Adipocyte (in vitro differentiated cells): ENCODE measurements around the gene TRABD.

Experiments
- DNase-seq: peaks from one replicate; pipeline ENCODE4 v3.0.0-alpha.2; 2015; ENCODE audit warnings: low read depth
- H3K27me3 ChIP-seq: replicated peaks from 2 replicates; pipeline ENCODE4 v1.7.0; 2013; ENCODE audit warnings: mild to moderate bottlenecking, low read length, moderate library complexity; ENCODE audit not compliant: control insufficient read depth, insufficient read depth
- H3K36me3 ChIP-seq: 2 replicates; pipeline ENCODE4 v1.7.0; 2013; ENCODE audit warnings: low read length, mild to moderate bottlenecking, moderate library complexity; ENCODE audit not compliant: control insufficient read depth, insufficient read depth, severe bottlenecking
- H3K4me1 ChIP-seq: 2 replicates; pipeline ENCODE4 v1.7.0; 2013; ENCODE audit warnings: mild to moderate bottlenecking, low read length, moderate library complexity; ENCODE audit not compliant: control insufficient read depth, insufficient read depth
- H3K4me3 ChIP-seq: 2 replicates; pipeline ENCODE4 v1.7.0; 2013; ENCODE audit warnings: mild to moderate bottlenecking, low read length, moderate library complexity
- H3K9ac ChIP-seq: 2 replicates; pipeline ENCODE4 v1.7.0; 2013; ENCODE audit warnings: mild to moderate bottlenecking, low read length, moderate library complexity
- H3K9me3 ChIP-seq: 2 replicates; pipeline ENCODE4 v1.7.0; 2013; ENCODE audit warnings: mild to moderate bottlenecking, low read length, moderate library complexity; ENCODE audit not compliant: control insufficient read depth

TRABD gene

DNA sequence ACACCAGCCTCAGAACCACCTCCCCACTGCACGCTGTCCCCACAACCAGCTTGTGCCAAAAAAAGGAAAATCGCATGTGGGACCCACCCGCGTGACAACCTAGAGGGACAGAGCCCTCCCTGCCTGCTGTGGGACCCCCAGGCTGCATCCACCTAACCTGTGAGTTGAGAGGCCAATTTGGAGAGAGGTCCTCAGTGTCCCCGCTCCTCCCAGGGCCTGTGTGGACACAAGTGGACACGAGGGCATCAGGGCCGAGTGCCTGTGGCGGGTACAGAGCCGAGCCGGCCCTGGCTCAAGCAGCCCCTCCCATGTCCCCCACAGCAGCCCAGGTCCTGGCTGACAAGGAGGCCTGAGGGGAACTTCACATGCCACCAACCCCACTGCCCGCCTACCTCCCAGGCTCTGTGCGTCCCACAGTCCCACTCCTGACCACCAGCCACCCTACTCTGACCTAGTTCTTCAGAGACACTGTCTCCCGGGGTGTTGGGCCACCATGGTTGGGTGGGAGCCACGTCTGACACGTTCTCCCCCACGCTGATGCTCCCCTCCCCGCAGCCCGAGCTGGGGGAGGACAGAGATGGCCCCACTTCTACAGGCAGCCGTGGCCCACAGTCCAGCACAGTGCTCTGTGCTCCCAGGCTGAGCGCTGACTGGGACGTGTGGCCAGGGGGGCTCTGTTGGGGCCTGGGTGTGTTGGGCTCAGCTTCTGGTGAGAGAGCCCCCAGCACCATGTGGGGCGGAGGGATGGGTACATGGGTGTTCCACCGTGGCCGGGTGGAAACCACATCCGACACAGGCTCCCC lies 34.3 kb downstream of the TRABD start:
- no peak overlapping the region for H3K4me3 ChIP-seq
- no peaks in the 10 kb centered on the region for H3K4me1 ChIP-seq
- H3K9me3 ChIP-seq: no peaks in the 10 kb centered on the region
- H3K9ac ChIP-seq: no peak overlapping the region
- no peak for DNase-seq
- H3K27me3 ChIP-seq: no peaks in the 10 kb centered on the region
- peaks cover 84% of the 10 kb centered on the region for H3K36me3 ChIP-seq

DNA sequence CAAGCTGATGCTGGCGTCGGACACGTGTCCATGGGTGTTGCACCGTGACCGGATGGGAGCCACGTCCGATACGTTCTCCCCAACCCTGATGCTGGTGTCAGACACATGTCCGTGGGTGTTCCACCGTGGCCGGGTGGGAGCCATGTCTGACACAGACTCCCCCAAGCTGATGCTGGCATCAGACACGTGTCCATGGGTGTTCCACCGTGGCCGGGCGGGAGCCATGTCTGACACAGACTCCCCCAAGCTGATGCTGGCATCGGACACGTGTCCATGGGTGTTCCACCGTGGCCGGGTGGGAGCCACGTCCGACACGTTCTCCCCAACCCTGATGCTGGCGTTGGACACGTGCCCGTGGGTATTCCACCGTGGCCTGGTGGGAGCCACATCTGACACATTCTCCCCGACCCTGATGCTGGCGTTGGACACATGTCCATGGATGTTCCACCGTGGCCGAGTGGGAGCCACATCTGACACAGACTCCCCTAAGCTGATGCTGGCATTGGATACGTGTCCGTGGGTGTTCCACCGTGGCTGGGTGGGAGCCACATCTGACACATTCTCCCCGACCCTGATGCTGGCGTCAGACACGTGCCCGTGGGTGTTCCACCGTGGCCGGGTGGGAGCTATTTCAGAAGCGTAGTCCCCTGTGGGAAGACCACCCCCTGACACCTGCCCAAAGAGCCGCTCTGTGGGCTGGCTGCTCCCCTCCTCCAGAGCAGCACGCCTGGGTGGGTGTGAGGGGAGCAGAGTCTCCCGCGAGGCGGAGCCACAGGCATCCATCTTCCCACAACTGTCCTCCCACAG lies 35.1 kb downstream of the TRABD start:
- Histone ChIP-seq H3K4me1 (no peaks in the 10 kb centered on the region), H3K4me3 (no peak overlapping the region), H3K9me3 (no peaks in the 10 kb centered on the region), H3K9ac (no peak overlapping the region), H3K27me3 (no peaks in the 10 kb centered on the region), H3K36me3 (peaks cover 85% of the 10 kb centered on the region)
- no peak for DNase-seq

DNA sequence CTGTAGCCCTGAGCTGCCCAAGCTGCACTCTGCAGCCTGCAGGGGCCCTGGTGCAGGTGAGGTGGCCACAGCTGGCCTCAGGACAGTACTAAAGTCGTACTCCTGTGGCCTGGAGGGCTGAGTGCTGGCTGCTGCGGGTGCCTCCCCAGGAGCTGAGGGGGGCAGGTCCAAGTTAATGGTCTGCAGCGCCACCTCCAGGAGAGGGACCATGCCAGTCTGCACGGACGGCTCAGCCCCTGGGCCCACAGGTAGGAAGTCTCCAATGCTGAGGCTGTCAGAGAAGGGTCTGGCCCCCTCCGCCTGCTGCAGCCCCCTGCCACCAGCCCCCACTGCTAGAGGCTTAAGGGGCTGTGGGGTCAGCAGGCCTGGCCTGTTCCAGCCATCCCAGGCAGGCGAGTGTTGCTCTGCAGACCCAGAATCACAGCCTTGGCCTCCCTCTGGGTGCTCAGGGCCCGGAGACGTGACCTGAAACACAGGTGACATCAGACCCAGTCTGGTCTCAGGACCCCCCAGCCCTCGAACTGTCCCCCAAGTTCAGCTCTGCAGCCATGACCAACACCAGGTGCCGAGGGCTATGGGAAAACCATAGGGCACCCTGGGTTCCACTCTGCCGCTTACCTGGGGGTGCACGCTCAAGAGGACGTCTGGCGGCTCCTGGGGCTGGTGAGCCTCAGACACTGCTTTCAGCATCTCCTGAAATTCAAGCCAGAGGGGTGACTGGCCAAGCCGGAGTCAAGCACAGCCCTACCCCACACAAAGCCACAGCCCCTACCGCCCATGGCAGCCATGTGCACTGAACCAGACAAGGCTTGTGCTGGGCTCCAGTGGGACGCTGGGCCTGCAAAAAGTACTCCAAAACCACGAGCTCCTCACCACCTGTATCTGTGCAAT lies 35.9 kb downstream of the TRABD start:
- Histone ChIP-seq H3K9me3 (no peaks in the 10 kb centered on the region), H3K36me3 (peaks cover 82% of the 10 kb centered on the region), H3K27me3 (no peaks in the 10 kb centered on the region), H3K4me3 (no peak overlapping the region), H3K4me1 (no peaks in the 10 kb centered on the region), H3K9ac (no peak overlapping the region)
- DNase-seq: no peak

DNA sequence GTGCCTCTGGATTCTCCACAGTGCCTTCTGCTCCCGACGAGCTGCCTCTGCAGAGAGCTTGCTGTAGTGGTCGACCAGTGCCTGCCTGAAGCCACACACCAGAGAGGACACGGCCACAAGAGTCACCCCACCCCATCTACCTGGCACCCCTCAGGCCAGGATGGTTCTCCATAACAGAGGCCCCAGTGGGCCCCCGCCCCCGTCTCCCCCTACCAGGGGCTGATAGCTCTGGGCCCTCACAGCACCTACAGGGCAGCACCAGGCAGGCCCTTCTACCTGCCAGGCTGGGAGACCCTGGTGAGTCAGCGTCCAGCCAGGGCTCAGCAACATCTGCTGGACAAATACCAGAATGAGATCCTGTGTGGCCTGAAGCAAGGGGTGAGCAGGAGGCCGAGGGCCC lies 36.8 kb downstream of the TRABD start:
- H3K4me3 ChIP-seq: no peak overlapping the region
- DNase-seq: no peak
- no peaks in the 10 kb centered on the region for H3K9me3 ChIP-seq
- H3K4me1 ChIP-seq: no peaks in the 10 kb centered on the region
- peaks cover 81% of the 10 kb centered on the region for H3K36me3 ChIP-seq
- H3K9ac ChIP-seq: no peak overlapping the region
- H3K27me3 ChIP-seq: no peaks in the 10 kb centered on the region

DNA sequence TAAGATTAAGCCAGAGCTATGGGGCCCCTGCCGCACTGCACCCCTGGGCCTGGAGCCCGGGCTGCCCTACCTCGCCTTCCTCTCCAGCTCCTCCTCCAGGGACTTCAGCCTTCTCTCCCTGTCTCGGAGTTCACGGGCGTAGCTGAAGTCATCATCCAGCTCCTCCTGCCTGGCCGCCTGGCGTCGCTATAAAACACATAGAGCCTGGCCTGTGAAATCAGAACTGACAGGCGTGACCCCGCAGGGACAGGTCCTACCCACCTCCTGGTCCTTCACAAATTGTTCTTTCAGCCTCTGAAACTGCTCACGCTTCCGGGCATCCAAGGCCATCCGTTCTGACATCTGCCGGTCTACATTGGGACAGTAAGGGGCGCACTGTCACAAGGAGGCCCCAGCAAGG lies 38.4 kb downstream of the TRABD start:
- peaks cover 73% of the 10 kb centered on the region for H3K36me3 ChIP-seq
- H3K9ac ChIP-seq: no peak overlapping the region
- DNase-seq: no peak
- H3K9me3 ChIP-seq: no peaks in the 10 kb centered on the region
- no peaks in the 10 kb centered on the region for H3K27me3 ChIP-seq
- no peak overlapping the region for H3K4me3 ChIP-seq
- H3K4me1 ChIP-seq: no peaks in the 10 kb centered on the region

DNA sequence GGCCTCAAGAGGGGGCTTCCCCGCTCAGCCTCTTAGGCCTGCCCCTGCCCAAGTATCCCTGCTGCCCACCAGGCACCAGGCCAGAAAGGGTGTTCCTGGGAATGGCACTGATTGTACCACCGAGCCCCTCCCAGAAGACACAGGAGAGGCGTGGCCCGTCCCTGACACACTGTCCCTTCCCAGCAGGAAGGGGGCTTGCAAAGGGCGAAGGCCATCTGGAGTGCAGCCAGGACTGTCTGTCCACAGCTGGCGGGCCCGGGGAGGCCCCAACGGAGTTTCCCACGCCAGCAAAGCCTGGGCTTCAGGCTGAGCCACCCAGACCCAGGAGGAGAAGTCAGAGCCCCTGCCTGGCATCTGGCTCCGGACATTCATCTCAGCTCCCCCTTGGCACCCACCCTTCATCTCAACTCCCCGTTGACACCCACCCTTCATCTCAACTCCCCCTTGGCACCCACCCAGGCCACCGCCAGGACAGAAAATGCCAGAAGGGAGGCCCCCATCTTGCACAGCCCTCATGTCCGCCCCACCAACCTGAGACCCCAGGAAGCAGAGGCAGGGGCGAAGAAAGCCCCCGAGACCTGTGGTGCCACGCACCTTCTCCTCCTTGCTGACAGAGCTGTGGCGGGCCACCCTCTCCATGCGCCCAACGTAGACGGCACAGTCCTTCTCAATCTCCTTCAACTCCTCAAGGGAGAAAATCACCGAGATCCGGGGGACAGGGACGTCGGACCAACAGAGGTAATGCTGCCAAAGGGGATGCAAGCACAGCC lies 39.7 kb downstream of the TRABD start:
- peaks cover 70% of the 10 kb centered on the region for H3K36me3 ChIP-seq
- H3K27me3 ChIP-seq: no peaks in the 10 kb centered on the region
- no peak overlapping the region for H3K9ac ChIP-seq
- no peak for DNase-seq
- H3K4me3 ChIP-seq: no peak overlapping the region
- H3K9me3 ChIP-seq: no peaks in the 10 kb centered on the region
- no peaks in the 10 kb centered on the region for H3K4me1 ChIP-seq

DNA sequence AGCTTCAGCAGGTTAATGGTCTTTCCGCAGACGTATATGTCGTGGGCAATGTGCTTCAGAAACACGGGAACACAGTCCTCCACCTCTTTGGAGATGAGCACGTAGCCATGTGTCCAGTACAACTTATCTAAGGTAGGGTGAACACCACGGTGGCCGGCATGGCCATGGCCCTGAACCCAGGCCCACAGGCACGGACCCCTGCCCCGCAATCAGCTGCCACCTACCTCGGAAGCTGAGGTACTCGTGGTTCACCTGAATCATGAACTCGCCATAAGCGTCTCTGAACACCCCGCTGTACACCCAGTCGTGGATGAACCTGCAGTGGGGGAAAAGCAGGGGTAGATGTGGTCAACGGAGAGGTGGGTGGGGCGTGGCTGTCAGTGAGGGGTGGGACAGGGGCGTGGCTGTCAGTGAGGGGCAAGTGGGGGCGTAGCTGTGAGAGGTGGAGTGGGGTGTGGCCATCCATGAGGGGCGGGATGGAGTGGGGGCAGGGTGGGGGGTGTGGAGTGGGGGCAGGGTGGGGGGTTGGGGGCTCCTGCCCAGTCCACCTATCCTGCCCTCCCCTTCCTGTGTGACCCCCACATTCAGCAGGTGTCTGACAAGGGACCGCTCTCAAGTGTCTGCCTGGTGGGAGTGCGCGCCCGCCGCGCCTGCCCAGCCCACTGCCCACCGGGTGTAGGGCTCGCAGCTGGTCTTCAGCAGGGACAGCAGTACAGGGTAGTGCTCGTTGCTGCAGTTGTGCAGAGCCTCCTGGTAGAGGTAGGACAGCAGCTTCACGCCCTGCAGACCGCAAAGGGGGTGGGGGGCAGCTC lies 40.6 kb downstream of the TRABD start:
- no peak overlapping the region for H3K9ac ChIP-seq
- DNase-seq: no peak
- peaks cover 61% of the 10 kb centered on the region for H3K36me3 ChIP-seq
- H3K4me3 ChIP-seq: no peak overlapping the region
- no peaks in the 10 kb centered on the region for H3K27me3 ChIP-seq
- no peaks in the 10 kb centered on the region for H3K9me3 ChIP-seq
- no peaks in the 10 kb centered on the region for H3K4me1 ChIP-seq

DNA sequence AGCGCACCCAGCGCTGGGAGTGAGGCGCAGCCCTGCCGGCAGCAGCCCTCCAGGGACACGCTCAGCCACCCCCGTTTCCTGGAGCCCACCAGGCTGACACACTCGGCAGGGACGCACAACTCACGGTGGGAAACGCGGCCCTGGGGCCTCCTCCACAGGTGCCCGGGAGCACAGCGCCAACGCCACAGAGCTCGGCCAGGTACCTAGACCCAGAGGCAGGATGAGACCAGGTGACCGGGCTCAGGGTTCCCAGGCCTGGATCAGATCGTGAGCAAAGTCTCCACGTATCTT lies 41.1 kb downstream of the TRABD start:
- Histone ChIP-seq H3K4me3 (no peak overlapping the region), H3K36me3 (peaks cover 55% of the 10 kb centered on the region), H3K9me3 (no peaks in the 10 kb centered on the region), H3K9ac (no peak overlapping the region), H3K4me1 (no peaks in the 10 kb centered on the region), H3K27me3 (no peaks in the 10 kb centered on the region)
- no peak for DNase-seq

DNA sequence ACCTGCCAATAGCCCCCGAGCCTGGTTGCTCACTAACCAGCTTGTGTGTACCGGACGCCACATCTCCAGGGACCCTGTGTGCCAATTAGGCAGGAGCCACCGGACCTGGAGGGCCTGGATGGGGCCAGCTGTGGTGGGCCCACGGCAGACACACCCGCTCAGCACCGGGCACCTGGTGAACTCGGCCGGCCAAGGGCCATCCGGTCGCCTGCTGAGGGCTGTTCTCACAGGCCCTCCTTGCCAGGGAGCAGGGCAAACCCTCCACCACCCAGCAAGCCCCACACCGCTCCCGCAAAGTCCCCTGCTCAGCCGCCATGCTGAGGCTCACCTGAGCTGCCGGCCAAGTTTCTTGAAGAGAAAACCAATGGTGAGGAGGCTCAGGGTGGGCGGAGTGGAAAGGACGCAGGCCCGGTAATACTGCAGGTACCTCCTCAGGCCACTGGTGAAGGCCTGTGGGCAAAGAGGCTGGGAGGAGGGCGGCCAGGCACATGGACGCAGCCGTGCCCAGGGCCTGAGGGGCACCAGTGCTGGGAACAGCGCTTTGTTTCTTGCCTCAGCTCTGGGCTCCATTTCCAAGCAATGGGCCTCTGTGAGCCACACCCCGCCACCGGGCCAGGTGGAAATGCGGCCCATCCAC lies 42.0 kb downstream of the TRABD start:
- DNase-seq: no peak

DNA sequence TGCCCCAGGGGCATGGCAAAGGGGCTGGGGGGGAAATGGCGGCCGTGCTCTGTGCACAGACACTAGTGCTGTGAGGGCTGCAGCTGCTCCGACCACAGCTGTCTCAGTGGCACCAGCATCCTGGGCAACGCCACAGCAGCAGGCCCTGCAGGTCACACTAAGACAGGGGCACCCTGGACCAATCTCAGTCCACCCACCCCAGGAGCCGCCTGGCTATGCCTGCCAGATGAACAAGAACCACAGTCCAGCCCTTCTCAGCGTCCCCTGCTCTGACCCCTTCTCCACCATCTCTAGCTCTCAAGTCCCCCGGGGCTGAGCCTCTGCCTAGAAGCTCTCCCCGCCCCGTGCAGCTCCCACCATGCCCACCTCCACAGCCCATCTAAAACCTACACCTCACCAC lies 42.7 kb downstream of the TRABD start:
- Histone ChIP-seq H3K36me3 (peaks cover 50% of the 10 kb centered on the region), H3K9me3 (no peaks in the 10 kb centered on the region), H3K27me3 (no peaks in the 10 kb centered on the region), H3K4me1 (no peaks in the 10 kb centered on the region), H3K4me3 (no peak overlapping the region), H3K9ac (no peak overlapping the region)
- DNase-seq: no peak

More for the DNA sequence above, 42.0 kb downstream of the TRABD start:
- H3K9me3 ChIP-seq: no peaks in the 10 kb centered on the region
- H3K36me3 ChIP-seq: peaks cover 50% of the 10 kb centered on the region
- H3K4me3 ChIP-seq: no peak overlapping the region
- H3K27me3 ChIP-seq: no peaks in the 10 kb centered on the region
- H3K9ac ChIP-seq: no peak overlapping the region
- H3K4me1 ChIP-seq: no peaks in the 10 kb centered on the region
